Osteoblast (primary cell): ENCODE results near the gene WDR86. TPM values are rescaled to one million over a fixed set of nuclear protein-coding genes. Genes with fewer than 3 reads are reported as not detected.

Experiments used
- DNase-seq: peaks from one replicate; pipeline ENCODE4 v3.0.0; 2011; ENCODE audit warnings: low spot score, mixed read lengths; ENCODE audit not compliant: insufficient read length; ENCODE audit errors: missing footprints
- H2AFZ ChIP-seq: 2 replicates; pipeline ENCODE4 v1.6.0; 2011; ENCODE audit warnings: mild to moderate bottlenecking, low read length
- H3K27ac ChIP-seq: 2 replicates; pipeline ENCODE4 v1.5.1; 2011; ENCODE audit warnings: mild to moderate bottlenecking, low read depth, low read length, moderate library complexity
- H3K27me3 ChIP-seq: 2 replicates; pipeline ENCODE4 v1.6.0; 2012; ENCODE audit warnings: mild to moderate bottlenecking, control low read depth, inconsistent platforms, low read length, moderate library complexity; ENCODE audit not compliant: insufficient read depth
- H3K36me3 ChIP-seq: 2 replicates; pipeline ENCODE4 v1.5.1; 2011; ENCODE audit warnings: mild to moderate bottlenecking, low read length, control low read depth, moderate library complexity; ENCODE audit not compliant: insufficient read depth
- H3K4me1 ChIP-seq: 2 replicates; pipeline ENCODE4 v1.5.1; 2011; ENCODE audit warnings: mild to moderate bottlenecking, low read length, control low read depth, moderate library complexity; ENCODE audit not compliant: insufficient read depth
- H3K4me2 ChIP-seq: 2 replicates; pipeline ENCODE4 v1.6.0; 2011; ENCODE audit warnings: mild to moderate bottlenecking, low read length; ENCODE audit not compliant: insufficient read depth
- H3K4me3 ChIP-seq: fragments of 200-600 bp; sonication (generic); 3 replicates; pipeline ENCODE4 v1.5.1; 2012; ENCODE audit warnings: mild to moderate bottlenecking, low read length, inconsistent platforms; ENCODE audit not compliant: insufficient read depth
- H3K79me2 ChIP-seq: 2 replicates; pipeline ENCODE4 v1.6.0; 2012; ENCODE audit warnings: mild to moderate bottlenecking, low read length, control low read depth, inconsistent platforms; ENCODE audit not compliant: insufficient read depth
- H3K9me3 ChIP-seq: 2 replicates; pipeline ENCODE4 v1.5.1; 2011; ENCODE audit warnings: low read depth, low read length, control low read depth
- H4K20me1 ChIP-seq: 2 replicates; pipeline ENCODE4 v1.6.0; 2012; ENCODE audit warnings: mild to moderate bottlenecking, low read length, control low read depth; ENCODE audit not compliant: insufficient read depth
- total RNA-seq: library from RNA; depleted of rRNA; stranded (reverse); fragments of >200 nt; gene quantifications from 2 replicates; pipeline ENCODE4 v1.2.3, GENCODE V29; 2012
- TF ChIP-seq, protein P1 (sequence below): IDR thresholded peaks from 2 replicates; pipeline ENCODE4 v1.5.1; 2011; ENCODE audit warnings: mild to moderate bottlenecking, low read depth, low read length, moderate library complexity; ENCODE audit errors: extremely low read depth

The WDR86 gene
- total RNA-seq, 1 donor: 15.6 TPM

DNA sequence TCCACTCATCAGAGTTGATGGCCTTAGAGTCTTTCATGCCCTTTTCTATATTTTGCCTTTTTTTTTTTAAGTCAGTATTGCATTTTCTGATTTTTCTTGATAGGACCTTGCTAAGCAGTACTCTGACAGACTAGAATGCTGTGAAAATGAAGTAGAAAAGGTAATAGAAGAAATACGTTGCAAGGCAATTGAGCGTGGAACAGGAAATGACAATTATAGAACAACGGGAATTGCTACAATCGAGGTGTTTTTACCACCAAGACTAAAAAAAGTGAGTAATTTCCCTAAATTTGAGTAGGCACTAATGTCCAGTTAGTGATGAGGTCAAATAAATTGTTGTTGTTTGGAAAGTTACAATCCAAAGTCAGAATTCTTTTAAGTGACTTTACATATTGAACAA lies 60.9 kb downstream of the WDR86 start:
- H3K4me2 ChIP-seq: no peak overlapping the region
- H3K27me3 ChIP-seq: no peaks in the 10 kb centered on the region
- peaks cover 9% of the 10 kb centered on the region for H3K79me2 ChIP-seq
- DNase-seq: no peak
- no peak overlapping the region for H3K27ac ChIP-seq
- TF ChIP-seq, protein P1, sequence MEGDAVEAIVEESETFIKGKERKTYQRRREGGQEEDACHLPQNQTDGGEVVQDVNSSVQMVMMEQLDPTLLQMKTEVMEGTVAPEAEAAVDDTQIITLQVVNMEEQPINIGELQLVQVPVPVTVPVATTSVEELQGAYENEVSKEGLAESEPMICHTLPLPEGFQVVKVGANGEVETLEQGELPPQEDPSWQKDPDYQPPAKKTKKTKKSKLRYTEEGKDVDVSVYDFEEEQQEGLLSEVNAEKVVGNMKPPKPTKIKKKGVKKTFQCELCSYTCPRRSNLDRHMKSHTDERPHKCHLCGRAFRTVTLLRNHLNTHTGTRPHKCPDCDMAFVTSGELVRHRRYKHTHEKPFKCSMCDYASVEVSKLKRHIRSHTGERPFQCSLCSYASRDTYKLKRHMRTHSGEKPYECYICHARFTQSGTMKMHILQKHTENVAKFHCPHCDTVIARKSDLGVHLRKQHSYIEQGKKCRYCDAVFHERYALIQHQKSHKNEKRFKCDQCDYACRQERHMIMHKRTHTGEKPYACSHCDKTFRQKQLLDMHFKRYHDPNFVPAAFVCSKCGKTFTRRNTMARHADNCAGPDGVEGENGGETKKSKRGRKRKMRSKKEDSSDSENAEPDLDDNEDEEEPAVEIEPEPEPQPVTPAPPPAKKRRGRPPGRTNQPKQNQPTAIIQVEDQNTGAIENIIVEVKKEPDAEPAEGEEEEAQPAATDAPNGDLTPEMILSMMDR: no peak
- peaks cover 5% of the 10 kb centered on the region for H4K20me1 ChIP-seq
- no peak overlapping the region for H3K4me3 ChIP-seq
- no peaks in the 10 kb centered on the region for H3K9me3 ChIP-seq
- H3K36me3 ChIP-seq: peaks cover 75% of the 10 kb centered on the region
- H2AFZ ChIP-seq: no peak overlapping the region
- no peaks in the 10 kb centered on the region for H3K4me1 ChIP-seq

DNA sequence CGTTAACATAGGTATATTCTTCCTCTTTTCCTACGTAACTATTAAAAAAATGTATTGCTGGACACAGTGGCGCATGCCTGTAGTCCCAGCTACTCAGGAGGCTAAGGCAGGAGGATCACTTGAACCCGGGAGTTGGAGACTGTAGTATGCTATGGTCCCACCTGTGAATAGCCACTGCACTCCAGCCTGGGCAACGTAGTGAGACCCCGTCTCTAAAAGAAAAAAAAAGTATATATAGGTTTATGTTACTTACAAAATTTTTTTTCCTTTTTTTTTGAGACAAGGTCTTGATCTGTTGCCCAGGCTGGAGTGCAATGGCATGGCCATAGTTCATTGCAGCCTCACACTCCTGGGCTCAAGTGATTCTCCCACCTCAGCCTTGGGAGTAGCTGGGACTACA lies 62.6 kb downstream of the WDR86 start:
- no peaks in the 10 kb centered on the region for H3K27me3 ChIP-seq
- H3K36me3 ChIP-seq: peaks cover 59% of the 10 kb centered on the region

DNA sequence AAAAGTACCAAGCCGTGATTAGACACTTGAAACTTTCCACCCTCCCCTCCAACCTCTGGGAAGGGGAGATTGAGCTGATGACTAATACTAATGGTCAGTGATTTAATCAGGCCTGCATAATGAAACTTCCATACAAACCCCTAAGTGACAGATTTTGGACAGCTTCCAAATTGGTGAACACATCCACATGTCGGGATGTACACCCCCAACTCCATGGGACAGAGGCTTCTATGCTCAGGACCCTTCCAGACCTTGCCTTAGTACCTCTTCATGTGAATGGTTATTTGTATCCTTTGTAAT lies 63.4 kb downstream of the WDR86 start:
- no peak overlapping the region for H3K27ac ChIP-seq
- H4K20me1 ChIP-seq: peaks cover 9% of the 10 kb centered on the region
- H3K27me3 ChIP-seq: no peaks in the 10 kb centered on the region
- H3K4me2 ChIP-seq: no peak overlapping the region
- no peak overlapping the region for H2AFZ ChIP-seq
- H3K4me1 ChIP-seq: peaks cover 10% of the 10 kb centered on the region
- no peak overlapping the region for H3K4me3 ChIP-seq
- H3K36me3 ChIP-seq: peaks cover 51% of the 10 kb centered on the region
- no peak for DNase-seq
- TF ChIP-seq, protein P1: no peak
- H3K9me3 ChIP-seq: no peaks in the 10 kb centered on the region
- peaks cover 19% of the 10 kb centered on the region for H3K79me2 ChIP-seq

More for the DNA sequence above, 62.6 kb downstream of the WDR86 start:
- Histone ChIP-seq H3K79me2 (peaks cover 19% of the 10 kb centered on the region), H3K4me1 (peaks cover 10% of the 10 kb centered on the region), H3K4me3 (no peak overlapping the region), H3K27ac (no peak overlapping the region), H3K9me3 (no peaks in the 10 kb centered on the region), H3K4me2 (no peak overlapping the region), H2AFZ (no peak overlapping the region), H4K20me1 (peaks cover 9% of the 10 kb centered on the region)
- no peak for DNase-seq
- TF ChIP-seq, protein P1: no peak

DNA sequence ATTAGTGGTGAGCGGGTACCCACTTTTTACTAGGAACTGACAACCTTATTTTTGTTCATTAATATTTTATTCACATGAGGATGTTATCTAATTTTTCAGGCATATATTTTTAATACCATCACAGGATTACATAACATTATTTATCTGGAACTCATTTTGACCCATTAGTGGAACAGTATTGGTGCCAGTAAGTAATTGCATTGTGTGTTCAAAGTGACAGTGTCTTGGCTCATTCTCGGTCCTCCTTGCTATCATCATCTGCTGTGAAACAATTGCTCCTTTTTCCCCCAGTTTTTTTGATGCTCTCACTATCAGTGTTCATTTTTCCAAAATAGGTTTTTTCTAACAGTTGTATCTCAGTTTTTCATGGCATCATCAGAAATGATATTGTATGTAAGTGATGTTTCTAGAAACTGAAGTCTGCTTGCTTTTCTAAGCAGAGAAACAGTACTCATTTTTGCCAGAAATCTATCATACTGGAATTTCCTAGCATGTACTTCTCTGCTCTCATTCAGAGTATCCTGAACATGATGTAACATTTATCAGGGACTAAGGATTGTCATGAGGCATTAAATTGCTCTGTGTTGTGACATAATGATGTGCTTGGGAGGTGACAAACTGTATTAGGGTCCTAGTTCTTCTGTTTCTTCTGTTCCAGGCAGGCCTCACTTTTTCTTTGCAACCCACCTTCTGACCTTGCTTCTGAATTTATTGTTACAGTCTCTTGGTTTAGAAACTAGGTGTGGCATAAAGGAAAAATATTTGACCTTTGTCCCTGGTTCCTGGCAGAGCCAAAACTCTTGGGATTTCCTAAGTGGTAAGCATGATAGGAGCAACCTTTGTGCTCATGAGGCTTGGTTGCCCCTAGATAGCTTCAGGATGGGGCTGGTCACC lies 64.0 kb downstream of the WDR86 start:
- H4K20me1 ChIP-seq: peaks cover 5% of the 10 kb centered on the region
- DNase-seq: no peak
- H3K27me3 ChIP-seq: no peaks in the 10 kb centered on the region
- no peak overlapping the region for H2AFZ ChIP-seq
- TF ChIP-seq, protein P1: no peak
- H3K36me3 ChIP-seq: peaks cover 45% of the 10 kb centered on the region
- H3K27ac ChIP-seq: no peak overlapping the region
- H3K79me2 ChIP-seq: peaks cover 19% of the 10 kb centered on the region
- H3K4me2 ChIP-seq: no peak overlapping the region
- no peak overlapping the region for H3K4me3 ChIP-seq
- H3K9me3 ChIP-seq: no peaks in the 10 kb centered on the region
- peaks cover 10% of the 10 kb centered on the region for H3K4me1 ChIP-seq
